T-helper 17 cell (primary cell): ENCODE data around the gene CLCN6. TPM values are rescaled to one million over a fixed set of nuclear protein-coding genes. Genes with fewer than 3 reads are reported as not detected.
"Not testable (repeated sequence)": the region's sequence is repeated elsewhere in the genome, so short reads cannot be mapped to it uniquely, and the experiment has no call there.

Experiments used
- ATAC-seq: fragments of 150-1000 bp; cut with Tn5 transposase; 2 replicates; pipeline ENCODE4 v1.10.0; 2021; ENCODE audit warnings: mild to moderate bottlenecking, moderate library complexity
- DNase-seq, 3 donors: peaks; one replicate each; pipeline versions ENCODE4 v3.0.0 to v3.0.0-alpha.2; 2020 to 2021
- H3K9me3 ChIP-seq: one replicate; pipeline ENCODE4 v1.7.0; 2013; ENCODE audit warnings: low read length, mild to moderate bottlenecking; ENCODE audit not compliant: control insufficient read depth, poor library complexity, severe bottlenecking
- H3K27ac Mint-ChIP-seq: one replicate; pipeline ENCODE4 v1.8.0; 2022; ENCODE audit warnings: mild to moderate bottlenecking, moderate library complexity, mixed read lengths
- H3K27me3 Mint-ChIP-seq: one replicate; pipeline ENCODE4 v1.8.0; 2022; ENCODE audit warnings: mixed read lengths
- H3K36me3 Mint-ChIP-seq: one replicate; pipeline ENCODE4 v1.8.0; 2022; ENCODE audit warnings: low read depth, mixed read lengths
- H3K4me1 Mint-ChIP-seq: one replicate; pipeline ENCODE4 v1.8.0; 2022; ENCODE audit warnings: mild to moderate bottlenecking, mixed read lengths
- H3K4me3 Mint-ChIP-seq: one replicate; pipeline ENCODE4 v1.8.0; 2022; ENCODE audit warnings: mild to moderate bottlenecking, moderate library complexity, mixed read lengths
- total RNA-seq, 4 donors: library from RNA in 2 of 4; stranded (reverse) in 2 of 4; gene quantifications; one replicate each; pipeline ENCODE4 v1.2.3 and lab custom pipeline; 2022 to 2026

CLCN6 gene
- total RNA-seq, 2 donors from 2014 or later, result 11.7 to 13.8 TPM

GRCh38 chr1:11794446-11795237 is 11.3 kb upstream of the CLCN6 start:
- Mint-ChIP-seq H3K27me3 (no peaks in the 10 kb centered on the region), H3K36me3 (peaks cover 8% of the 10 kb centered on the region), H3K27ac (no peak overlapping the region), H3K4me1 (peaks cover 2% of the 10 kb centered on the region), H3K4me3 (no peak overlapping the region)
- ATAC-seq, result no peak
- H3K9me3 ChIP-seq, result no peaks in the 10 kb centered on the region
- DNase-seq, result no peak

GRCh38 chr1:11795238-11795890 is 10.6 kb upstream of the CLCN6 start:
- Mint-ChIP-seq H3K4me1 (peaks cover 3% of the 10 kb centered on the region), H3K4me3 (no peak overlapping the region), H3K36me3 (peaks cover 8% of the 10 kb centered on the region), H3K27ac (no peak overlapping the region), H3K27me3 (no peaks in the 10 kb centered on the region)
- no peak for ATAC-seq
- H3K9me3 ChIP-seq, result no peaks in the 10 kb centered on the region
- DNase-seq, result no peak

- Mint-ChIP-seq H3K27ac (no peak overlapping the region), H3K4me1 (peaks cover 5% of the 10 kb centered on the region), H3K4me3 (no peak overlapping the region), H3K36me3 (peaks cover 8% of the 10 kb centered on the region), H3K27me3 (no peaks in the 10 kb centered on the region)
- no peaks in the 10 kb centered on the region for H3K9me3 ChIP-seq
- DNase-seq (no peak), ATAC-seq (no peak)
Observed at GRCh38 chr1:11796036-11796828, 9.8 kb upstream of the CLCN6 start.

- no peak for DNase-seq
- no peak overlapping the region for H3K27ac Mint-ChIP-seq
- H3K4me3 Mint-ChIP-seq, result no peak overlapping the region
- H3K4me1 Mint-ChIP-seq, result peaks cover 6% of the 10 kb centered on the region
- no peaks in the 10 kb centered on the region for H3K27me3 Mint-ChIP-seq
- H3K9me3 ChIP-seq, result no peaks in the 10 kb centered on the region
- H3K36me3 Mint-ChIP-seq, result no peaks in the 10 kb centered on the region
- no peak for ATAC-seq
Observed at GRCh38 chr1:11797525-11798216, 8.3 kb upstream of the CLCN6 start.

GRCh38 chr1:11799099-11799498 is 6.9 kb upstream of the CLCN6 start:
- no peaks in the 10 kb centered on the region for H3K36me3 Mint-ChIP-seq
- no peak for DNase-seq
- no peak for ATAC-seq
- H3K4me1 Mint-ChIP-seq, result peaks cover 20% of the 10 kb centered on the region
- H3K27me3 Mint-ChIP-seq, result no peaks in the 10 kb centered on the region
- H3K4me3 Mint-ChIP-seq, result no peak overlapping the region
- no peak overlapping the region for H3K27ac Mint-ChIP-seq
- no peaks in the 10 kb centered on the region for H3K9me3 ChIP-seq

- no peaks in the 10 kb centered on the region for H3K36me3 Mint-ChIP-seq
Observed at GRCh38 chr1:11799896-11800295, 6.1 kb upstream of the CLCN6 start.

GRCh38 chr1:11800391-11800755 is 5.6 kb upstream of the CLCN6 start:
- Mint-ChIP-seq H3K4me3 (no peak overlapping the region), H3K4me1 (peaks cover 26% of the 10 kb centered on the region), H3K27me3 (no peaks in the 10 kb centered on the region), H3K36me3 (no peaks in the 10 kb centered on the region), H3K27ac (no peak overlapping the region)
- DNase-seq (no peak), ATAC-seq (no peak)
- no peaks in the 10 kb centered on the region for H3K9me3 ChIP-seq

More at GRCh38 chr1:11799896-11800295, 6.1 kb upstream of the CLCN6 start:
- H3K4me3 Mint-ChIP-seq, result no peak overlapping the region
- no peaks in the 10 kb centered on the region for H3K27me3 Mint-ChIP-seq
- DNase-seq (no peak), ATAC-seq (no peak)
- H3K9me3 ChIP-seq, result no peaks in the 10 kb centered on the region
- no peak overlapping the region for H3K27ac Mint-ChIP-seq
- peaks cover 26% of the 10 kb centered on the region for H3K4me1 Mint-ChIP-seq

GRCh38 chr1:11800756-11801433 is 5.1 kb upstream of the CLCN6 start:
- Mint-ChIP-seq H3K4me1 (peaks cover 27% of the 10 kb centered on the region), H3K4me3 (no peak overlapping the region), H3K27ac (no peak overlapping the region), H3K27me3 (no peaks in the 10 kb centered on the region), H3K36me3 (no peaks in the 10 kb centered on the region)
- ATAC-seq (no peak), DNase-seq (no peak)
- H3K9me3 ChIP-seq, result no peaks in the 10 kb centered on the region

GRCh38 chr1:11802616-11802972 is 3.4 kb upstream of the CLCN6 start:
- ATAC-seq, result no peak
- Mint-ChIP-seq H3K27me3 (no peaks in the 10 kb centered on the region), H3K36me3 (no peaks in the 10 kb centered on the region), H3K27ac (peak overlapping the region; percentile 89), H3K4me3 (peak overlapping the region; percentile 91), H3K4me1 (peaks cover 34% of the 10 kb centered on the region)
- no peaks in the 10 kb centered on the region for H3K9me3 ChIP-seq
- DNase-seq, result no peak

GRCh38 chr1:11802973-11803885 is 2.8 kb upstream of the CLCN6 start:
- Mint-ChIP-seq H3K36me3 (no peaks in the 10 kb centered on the region), H3K4me3 (peak overlapping the region; percentile 91), H3K4me1 (peaks cover 34% of the 10 kb centered on the region), H3K27ac (peak overlapping the region; percentile 89), H3K27me3 (no peaks in the 10 kb centered on the region)
- H3K9me3 ChIP-seq, result no peaks in the 10 kb centered on the region
- ATAC-seq (peak; percentile 29), DNase-seq (peak; percentile 45 to 63 (median 63))

- H3K27me3 Mint-ChIP-seq, H3K9me3 ChIP-seq: not testable (repeated sequence)
Observed at GRCh38 chr1:11803924-11804665, 1.9 kb upstream of the CLCN6 start.

More at GRCh38 chr1:11803924-11804665, 1.9 kb upstream of the CLCN6 start:
- peaks cover 35% of the 10 kb centered on the region for H3K4me1 Mint-ChIP-seq
- not testable (repeated sequence) for H3K36me3 Mint-ChIP-seq, DNase-seq, ATAC-seq
- H3K27ac Mint-ChIP-seq, result peak overlapping the region; percentile 89
- H3K4me3 Mint-ChIP-seq, result peak overlapping the region; percentile 99
